Endodermal cell (in vitro differentiated cells): ENCODE data around the gene LPP. TPM values are rescaled to one million over a fixed set of nuclear protein-coding genes. Genes with fewer than 3 reads are reported as not detected.

Experiments used
- DNase-seq: peaks from one replicate; pipeline ENCODE4 v3.0.0-alpha.2; 2017
- H3K27ac ChIP-seq: 2 replicates; pipeline ENCODE4 v1.5.1; 2013; ENCODE audit warnings: mild to moderate bottlenecking, low read depth, low read length, moderate library complexity
- H3K27me3 ChIP-seq: 2 replicates; pipeline ENCODE4 v1.6.1; 2013; ENCODE audit warnings: mild to moderate bottlenecking, low read length, moderate library complexity; ENCODE audit not compliant: insufficient read depth, control insufficient read depth, poor library complexity, severe bottlenecking
- H3K36me3 ChIP-seq: 2 replicates; pipeline ENCODE4 v1.7.0; 2013; ENCODE audit warnings: mild to moderate bottlenecking, low read length, moderate library complexity; ENCODE audit not compliant: control insufficient read depth, insufficient read depth
- H3K4me1 ChIP-seq: one replicate; pipeline ENCODE4 v1.7.0; 2013; ENCODE audit warnings: low read length; ENCODE audit not compliant: control insufficient read depth, insufficient read depth
- H3K4me3 ChIP-seq: 2 replicates; pipeline ENCODE4 v1.5.1; 2013; ENCODE audit warnings: mild to moderate bottlenecking, low read length, moderate library complexity
- H3K9ac ChIP-seq: 2 replicates; pipeline ENCODE4 v1.6.1; 2013; ENCODE audit warnings: mild to moderate bottlenecking, low read length, moderate library complexity; ENCODE audit not compliant: poor library complexity, severe bottlenecking; ENCODE audit errors: extremely low read depth
- H3K9me3 ChIP-seq: 2 replicates; pipeline ENCODE4 v1.6.1; 2013; ENCODE audit warnings: mild to moderate bottlenecking, low read length, moderate library complexity; ENCODE audit not compliant: control insufficient read depth
- H3K27ac Mint-ChIP-seq: 2 replicates; pipeline ENCODE4 v1.8.0; 2020; ENCODE audit warnings: mixed read lengths
- H3K27me3 Mint-ChIP-seq: 2 replicates; pipeline ENCODE4 v1.8.0; 2021; ENCODE audit warnings: mild to moderate bottlenecking, mixed read lengths; ENCODE audit not compliant: insufficient read depth
- H3K36me3 Mint-ChIP-seq: 2 replicates; pipeline ENCODE4 v1.8.0; 2020; ENCODE audit warnings: low read depth, mixed read lengths
- H3K4me1 Mint-ChIP-seq: 2 replicates; pipeline ENCODE4 v1.8.0; 2020; ENCODE audit warnings: mixed read lengths
- H3K4me3 Mint-ChIP-seq: 2 replicates; pipeline ENCODE4 v1.8.0; 2020; ENCODE audit warnings: mild to moderate bottlenecking, moderate library complexity, mixed read lengths
- H3K9me3 Mint-ChIP-seq: 2 replicates; pipeline ENCODE4 v1.8.0; 2020; ENCODE audit warnings: mild to moderate bottlenecking, mixed read lengths
- CTCF ChIP-seq: fragments of 200-600 bp; sonication (generic); conservative IDR thresholded peaks from 2 replicates; pipeline ENCODE4 v1.5.0; 2021; ENCODE audit warnings: antibody characterized with exemption, mild to moderate bottlenecking
- WGBS, 2 experiments: methylation state at CpG; one replicate each; pipeline versions ENCODE4 v1.1.5 to v1.1.7; 2013; ENCODE audit warnings: missing lambda C conversion rate in 2 of 2, mixed read lengths in 1 of 2; ENCODE audit not compliant: insufficient coverage in 1 of 2, insufficient read length in 1 of 2; 5-methylcytosine and 5-hydroxymethylcytosine counted together
- total RNA-seq, 2 donors: library from RNA; stranded (reverse); fragmentation: NEBNext Ultra II Directional in 1 of 2; extraction: Animal tissue kit (Norgen Biotek cat#: 25700) in 1 of 2; gene quantifications; 2 replicates in 1 of 2; 3 replicates in 1 of 2; pipeline ENCODE4 v1.2.1, GENCODE V29; 2021

The LPP gene
- total RNA-seq, 2 donors from 2014 or later: 78.0 to 105 TPM

GRCh38 chr3:188577539-188577938 lies 423.6 kb downstream of the LPP start:
- no peak overlapping the region for H3K4me3 ChIP-seq
- Mint-ChIP-seq H3K4me3 (no peak overlapping the region), H3K27me3 (no peaks in the 10 kb centered on the region), H3K36me3 (peaks cover 3% of the 10 kb centered on the region), H3K9me3 (no peaks in the 10 kb centered on the region), H3K27ac (no peak overlapping the region), H3K4me1 (no peaks in the 10 kb centered on the region)
- 100% methylated on average over 1 of the region's 3 CpGs; no CpG with 5 or more reads in 1 of the 2 experiments for WGBS, 2 experiments
- H3K27ac ChIP-seq: no peak overlapping the region
- no peak overlapping the region for H3K9ac ChIP-seq
- no peaks in the 10 kb centered on the region for H3K9me3 ChIP-seq
- peaks cover 4% of the 10 kb centered on the region for H3K36me3 ChIP-seq
- no peaks in the 10 kb centered on the region for H3K4me1 ChIP-seq
- TF ChIP-seq CTCF: no peak
- H3K27me3 ChIP-seq: no peaks in the 10 kb centered on the region
- DNase-seq: no peak

GRCh38 chr3:188578576-188579363 lies 424.8 kb downstream of the LPP start:
- Histone ChIP-seq H3K4me3 (no peak overlapping the region), H3K9me3 (no peaks in the 10 kb centered on the region), H3K4me1 (no peaks in the 10 kb centered on the region), H3K9ac (no peak overlapping the region), H3K27me3 (no peaks in the 10 kb centered on the region), H3K36me3 (peaks cover 11% of the 10 kb centered on the region), H3K27ac (no peak overlapping the region)
- TF ChIP-seq CTCF: no peak
- Mint-ChIP-seq H3K4me3 (no peak overlapping the region), H3K9me3 (no peaks in the 10 kb centered on the region), H3K36me3 (peaks cover 3% of the 10 kb centered on the region), H3K27me3 (no peaks in the 10 kb centered on the region), H3K27ac (no peak overlapping the region), H3K4me1 (no peaks in the 10 kb centered on the region)
- no peak for DNase-seq
- 93 to 94% methylated on average over 3 to 6 of the region's 6 CpGs for WGBS, 2 experiments

- Histone ChIP-seq H3K36me3 (peaks cover 11% of the 10 kb centered on the region), H3K27me3 (no peaks in the 10 kb centered on the region), H3K9ac (no peak overlapping the region), H3K9me3 (no peaks in the 10 kb centered on the region), H3K4me3 (no peak overlapping the region), H3K4me1 (no peaks in the 10 kb centered on the region), H3K27ac (no peak overlapping the region)
- no peak for DNase-seq
- no peak for TF ChIP-seq CTCF
- WGBS, 2 experiments: 95% methylated on average over 1 of the region's 1 CpG; no CpG with 5 or more reads in 1 of the 2 experiments
- Mint-ChIP-seq H3K9me3 (no peaks in the 10 kb centered on the region), H3K27ac (no peak overlapping the region), H3K4me3 (no peak overlapping the region), H3K36me3 (peaks cover 3% of the 10 kb centered on the region), H3K4me1 (peaks cover 5% of the 10 kb centered on the region), H3K27me3 (no peaks in the 10 kb centered on the region)
These were observed 426.3 kb downstream of the LPP start for GRCh38 chr3:188580223-188580622.
